SU-DHL-6 (cell line): ENCODE data around the gene EPC1.

ENCODE experiments used
- H2AFZ ChIP-seq: fragments of 200-600 bp; sonication (generic); 2 replicates; pipeline ENCODE4 v1.6.1; 2014; ENCODE audit warnings: low read depth, mild to moderate bottlenecking, moderate library complexity, mixed read lengths, antibody characterized with exemption, low read length; ENCODE audit not compliant: severe bottlenecking
- H3F3A ChIP-seq: fragments of 200-600 bp; shearing (Covaris generic); 2 replicates; pipeline ENCODE4 v1.6.0; 2016; ENCODE audit warnings: antibody characterized with exemption, mild to moderate bottlenecking; ENCODE audit not compliant: insufficient read depth
- H3K27ac ChIP-seq: fragments of 200-600 bp; sonication (generic); 2 replicates; pipeline ENCODE4 v1.5.1; 2016; ENCODE audit warnings: low read depth, mild to moderate bottlenecking, low read length, moderate library complexity, mixed read lengths
- H3K27me3 ChIP-seq: fragments of 200-600 bp; sonication (generic), shearing (Covaris generic); 2 replicates; pipeline ENCODE4 v1.6.0; 2014; ENCODE audit warnings: mild to moderate bottlenecking, low read length
- H3K36me3 ChIP-seq: fragments of 200-600 bp; sonication (generic); 2 replicates; pipeline ENCODE4 v1.6.1; 2014; ENCODE audit warnings: mild to moderate bottlenecking, low read length, mixed read lengths
- H3K4me2 ChIP-seq: fragments of 300-600, 200-600 bp; shearing (Covaris generic), sonication (generic); 2 replicates; pipeline ENCODE4 v1.6.0; 2014; ENCODE audit warnings: low read length, low read depth, mild to moderate bottlenecking; ENCODE audit not compliant: poor library complexity, severe bottlenecking
- H3K4me3 ChIP-seq: fragments of 200-600 bp; sonication (generic); 2 replicates; pipeline ENCODE4 v1.5.1; 2014; ENCODE audit warnings: antibody characterized with exemption, low read length, mild to moderate bottlenecking, mixed read lengths; ENCODE audit not compliant: insufficient read depth, poor library complexity, severe bottlenecking
- H3K79me2 ChIP-seq: fragments of 200-600 bp; sonication (generic); 2 replicates; pipeline ENCODE4 v1.6.1; 2014; ENCODE audit warnings: mild to moderate bottlenecking, low read length, moderate library complexity; ENCODE audit not compliant: insufficient read depth
- H3K9ac ChIP-seq: fragments of 200-600 bp; sonication (generic); 2 replicates; pipeline ENCODE4 v1.7.0; 2014; ENCODE audit warnings: mild to moderate bottlenecking, low read length
- H3K9me2 ChIP-seq: fragments of 200-600 bp; sonication (generic); replicated peaks from 2 replicates; pipeline ENCODE4 v1.6.1; 2014; ENCODE audit warnings: low read length; ENCODE audit not compliant: insufficient read depth
- H3K9me3 ChIP-seq: fragments of 200-600 bp; sonication (generic); 2 replicates; pipeline ENCODE4 v1.6.1; 2014; ENCODE audit warnings: low read length, mixed read lengths; ENCODE audit not compliant: insufficient read depth
- H4K20me1 ChIP-seq: fragments of 200-600 bp; sonication (generic); 2 replicates; pipeline ENCODE4 v1.6.1; 2014; ENCODE audit warnings: low read depth, mild to moderate bottlenecking, antibody characterized with exemption, low read length, moderate library complexity, mixed read lengths
- EZH2phosphoT487 ChIP-seq: fragments of 200-600 bp; sonication (generic), shearing (Covaris generic); conservative IDR thresholded peaks from 2 replicates; pipeline ENCODE4 v1.6.1; 2018; ENCODE audit warnings: mild to moderate bottlenecking, antibody characterized with exemption, low read length, moderate library complexity, mixed read lengths
- TF ChIP-seq, protein P1 (sequence below): fragments of 200-600 bp; sonication (generic); IDR thresholded peaks from one replicate; pipeline ENCODE4 v1.5.1; 2017; ENCODE audit warnings: antibody characterized with exemption, mild to moderate bottlenecking, low read length, moderate library complexity; ENCODE audit not compliant: insufficient read depth, poor library complexity, severe bottlenecking

EPC1 gene

DNA sequence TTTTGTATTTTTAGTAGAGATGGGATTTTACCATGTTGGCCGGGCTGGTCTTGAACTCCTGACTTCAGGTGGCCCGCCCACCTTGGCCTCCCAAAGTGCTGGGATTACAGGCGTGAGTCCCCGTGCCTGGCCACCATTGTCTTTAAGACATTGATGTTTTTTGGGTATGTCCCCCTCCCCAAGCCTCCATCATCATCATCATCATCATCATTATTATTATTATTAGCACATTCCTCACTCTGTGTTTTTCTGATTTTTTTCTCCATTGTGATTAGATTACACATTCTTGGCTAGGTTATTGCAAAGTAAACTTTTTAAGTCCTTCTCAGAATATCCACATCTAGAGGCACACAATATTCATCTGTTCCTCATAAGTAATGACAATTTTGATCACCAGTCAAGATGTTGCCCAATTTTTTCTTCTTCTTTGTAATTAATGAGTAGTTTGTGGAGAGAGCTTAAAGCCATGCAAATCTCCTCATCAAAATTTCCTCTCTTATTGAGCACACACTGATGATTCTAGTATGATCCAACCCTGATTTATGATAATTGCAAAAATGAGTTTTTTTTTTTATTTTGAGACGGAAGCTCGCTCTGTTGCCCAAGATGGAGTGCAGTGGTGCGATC, 47.5 kb downstream of the EPC1 start:
- H3K9ac ChIP-seq = no peak overlapping the region
- peaks cover 92% of the 10 kb centered on the region for H3K79me2 ChIP-seq
- TF ChIP-seq, protein P1, sequence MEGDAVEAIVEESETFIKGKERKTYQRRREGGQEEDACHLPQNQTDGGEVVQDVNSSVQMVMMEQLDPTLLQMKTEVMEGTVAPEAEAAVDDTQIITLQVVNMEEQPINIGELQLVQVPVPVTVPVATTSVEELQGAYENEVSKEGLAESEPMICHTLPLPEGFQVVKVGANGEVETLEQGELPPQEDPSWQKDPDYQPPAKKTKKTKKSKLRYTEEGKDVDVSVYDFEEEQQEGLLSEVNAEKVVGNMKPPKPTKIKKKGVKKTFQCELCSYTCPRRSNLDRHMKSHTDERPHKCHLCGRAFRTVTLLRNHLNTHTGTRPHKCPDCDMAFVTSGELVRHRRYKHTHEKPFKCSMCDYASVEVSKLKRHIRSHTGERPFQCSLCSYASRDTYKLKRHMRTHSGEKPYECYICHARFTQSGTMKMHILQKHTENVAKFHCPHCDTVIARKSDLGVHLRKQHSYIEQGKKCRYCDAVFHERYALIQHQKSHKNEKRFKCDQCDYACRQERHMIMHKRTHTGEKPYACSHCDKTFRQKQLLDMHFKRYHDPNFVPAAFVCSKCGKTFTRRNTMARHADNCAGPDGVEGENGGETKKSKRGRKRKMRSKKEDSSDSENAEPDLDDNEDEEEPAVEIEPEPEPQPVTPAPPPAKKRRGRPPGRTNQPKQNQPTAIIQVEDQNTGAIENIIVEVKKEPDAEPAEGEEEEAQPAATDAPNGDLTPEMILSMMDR = no peak
- TF ChIP-seq EZH2phosphoT487 = no peak
- H3K36me3 ChIP-seq = peaks cover 10% of the 10 kb centered on the region; the same call in 1 of the 2 replicates
- H3K27me3 ChIP-seq = no peaks in the 10 kb centered on the region
- H3K4me3 ChIP-seq = no peak overlapping the region
- no peaks in the 10 kb centered on the region for H4K20me1 ChIP-seq
- peak overlapping the region; percentile 12; the same call in 1 of the 2 replicates for H3K27ac ChIP-seq
- peaks cover 17% of the 10 kb centered on the region for H3F3A ChIP-seq
- H3K4me2 ChIP-seq = no peak overlapping the region
- no peaks in the 10 kb centered on the region for H3K9me3 ChIP-seq
- H2AFZ ChIP-seq = no peak overlapping the region
- no peaks in the 10 kb centered on the region for H3K9me2 ChIP-seq

- peaks cover 5% of the 10 kb centered on the region; the same call in 1 of the 2 replicates for H3K36me3 ChIP-seq
- no peak overlapping the region for H3K27ac ChIP-seq
- H3K9me3 ChIP-seq = no peaks in the 10 kb centered on the region
- no peak overlapping the region for H2AFZ ChIP-seq
- no peaks in the 10 kb centered on the region for H3K9me2 ChIP-seq
- no peak overlapping the region for H3K4me2 ChIP-seq
- no peak overlapping the region for H3K9ac ChIP-seq
- TF ChIP-seq EZH2phosphoT487 = no peak
- TF ChIP-seq, protein P1 = no peak
- H3F3A ChIP-seq = peaks cover 20% of the 10 kb centered on the region
- peaks cover 91% of the 10 kb centered on the region for H3K79me2 ChIP-seq
- no peak overlapping the region for H3K4me3 ChIP-seq
- H3K27me3 ChIP-seq = no peaks in the 10 kb centered on the region
- 0 out of 2 replicates have a peak, but pooled peaks cover 5% of the 10 kb centered on the region for H4K20me1 ChIP-seq
These were observed 48.7 kb downstream of the EPC1 start for GRCh38 chr10:32298075-32298812.

DNA sequence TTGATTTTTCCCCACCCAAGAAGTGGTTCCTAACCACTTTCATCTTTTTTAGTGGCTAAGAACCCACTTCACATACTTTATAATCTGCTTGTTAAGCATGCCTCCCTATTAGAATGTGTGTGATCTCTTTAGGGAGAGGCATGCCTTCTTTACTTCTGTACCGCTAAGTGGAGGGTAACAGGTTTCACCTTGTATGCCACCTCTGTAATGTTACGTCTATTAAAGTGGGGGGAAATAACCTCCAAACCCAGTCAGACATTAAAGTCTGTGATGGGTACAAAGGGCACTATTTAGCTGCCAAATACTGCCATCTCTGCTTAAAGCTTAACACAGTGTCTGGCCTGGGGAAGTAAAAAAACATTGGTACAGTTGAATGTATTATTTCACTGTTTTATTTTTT, 51.9 kb downstream of the EPC1 start:
- peaks cover 26% of the 10 kb centered on the region; the same call in 1 of the 2 replicates for H3K36me3 ChIP-seq
- peaks cover 8% of the 10 kb centered on the region; the same call in 1 of the 2 replicates for H4K20me1 ChIP-seq

More for the DNA sequence above, 51.9 kb downstream of the EPC1 start:
- no peaks in the 10 kb centered on the region for H3K9me2 ChIP-seq
- TF ChIP-seq, protein P1 = no peak
- no peak for TF ChIP-seq EZH2phosphoT487
- no peaks in the 10 kb centered on the region for H3K9me3 ChIP-seq
- peaks cover 66% of the 10 kb centered on the region for H3K79me2 ChIP-seq
- no peak overlapping the region for H3K4me3 ChIP-seq
- no peak overlapping the region for H3K9ac ChIP-seq
- peaks cover 22% of the 10 kb centered on the region for H3F3A ChIP-seq
- no peaks in the 10 kb centered on the region for H3K27me3 ChIP-seq
- no peak overlapping the region for H3K4me2 ChIP-seq
- H3K27ac ChIP-seq = no peak overlapping the region
- no peak overlapping the region for H2AFZ ChIP-seq
